Adipocyte (in vitro differentiated cells): Measurements from ENCODE around the gene KCTD3.

Source experiments
- DNase-seq: peaks from one replicate; pipeline ENCODE4 v3.0.0-alpha.2; 2015; ENCODE audit warnings: low read depth
- H3K27me3 ChIP-seq: replicated peaks from 2 replicates; pipeline ENCODE4 v1.7.0; 2013; ENCODE audit warnings: mild to moderate bottlenecking, low read length, moderate library complexity; ENCODE audit not compliant: control insufficient read depth, insufficient read depth
- H3K36me3 ChIP-seq: 2 replicates; pipeline ENCODE4 v1.7.0; 2013; ENCODE audit warnings: low read length, mild to moderate bottlenecking, moderate library complexity; ENCODE audit not compliant: control insufficient read depth, insufficient read depth, severe bottlenecking
- H3K4me1 ChIP-seq: 2 replicates; pipeline ENCODE4 v1.7.0; 2013; ENCODE audit warnings: mild to moderate bottlenecking, low read length, moderate library complexity; ENCODE audit not compliant: control insufficient read depth, insufficient read depth
- H3K4me3 ChIP-seq: 2 replicates; pipeline ENCODE4 v1.7.0; 2013; ENCODE audit warnings: mild to moderate bottlenecking, low read length, moderate library complexity
- H3K9ac ChIP-seq: 2 replicates; pipeline ENCODE4 v1.7.0; 2013; ENCODE audit warnings: mild to moderate bottlenecking, low read length, moderate library complexity
- H3K9me3 ChIP-seq: 2 replicates; pipeline ENCODE4 v1.7.0; 2013; ENCODE audit warnings: mild to moderate bottlenecking, low read length, moderate library complexity; ENCODE audit not compliant: control insufficient read depth

KCTD3 gene

GRCh38 chr1:215643592-215644321 is 76.7 kb downstream of the KCTD3 start:
- H3K27me3 ChIP-seq, result no peaks in the 10 kb centered on the region
- no peak for DNase-seq
- H3K4me3 ChIP-seq, result no peak overlapping the region
- H3K4me1 ChIP-seq, result peaks cover 14% of the 10 kb centered on the region
- no peak overlapping the region for H3K9ac ChIP-seq
- no peaks in the 10 kb centered on the region for H3K9me3 ChIP-seq
- H3K36me3 ChIP-seq, result no peaks in the 10 kb centered on the region

- no peak overlapping the region for H3K4me3 ChIP-seq
- H3K9me3 ChIP-seq, result no peaks in the 10 kb centered on the region
- no peaks in the 10 kb centered on the region for H3K36me3 ChIP-seq
- H3K27me3 ChIP-seq, result no peaks in the 10 kb centered on the region
- peaks cover 14% of the 10 kb centered on the region for H3K4me1 ChIP-seq
- DNase-seq, result no peak
- H3K9ac ChIP-seq, result no peak overlapping the region
Observed at GRCh38 chr1:215645182-215645581, 78.1 kb downstream of the KCTD3 start.

- Histone ChIP-seq H3K36me3 (no peaks in the 10 kb centered on the region), H3K27me3 (no peaks in the 10 kb centered on the region), H3K9ac (no peak overlapping the region), H3K4me3 (no peak overlapping the region), H3K4me1 (peaks cover 14% of the 10 kb centered on the region), H3K9me3 (no peaks in the 10 kb centered on the region)
- no peak for DNase-seq
Observed at GRCh38 chr1:215645861-215646260, 78.8 kb downstream of the KCTD3 start.

GRCh38 chr1:215647738-215648137 is 80.6 kb downstream of the KCTD3 start:
- H3K9ac ChIP-seq, result no peak overlapping the region
- DNase-seq, result no peak
- H3K9me3 ChIP-seq, result no peaks in the 10 kb centered on the region
- H3K36me3 ChIP-seq, result no peaks in the 10 kb centered on the region
- H3K4me1 ChIP-seq, result peaks cover 14% of the 10 kb centered on the region
- H3K27me3 ChIP-seq, result no peaks in the 10 kb centered on the region
- no peak overlapping the region for H3K4me3 ChIP-seq

- H3K27me3 ChIP-seq, result no peaks in the 10 kb centered on the region
- H3K4me3 ChIP-seq, result no peak overlapping the region
- H3K9ac ChIP-seq, result no peak overlapping the region
- no peak for DNase-seq
- H3K4me1 ChIP-seq, result peaks cover 5% of the 10 kb centered on the region
- H3K9me3 ChIP-seq, result no peaks in the 10 kb centered on the region
- H3K36me3 ChIP-seq, result no peaks in the 10 kb centered on the region
Observed at GRCh38 chr1:215648957-215649356, 81.9 kb downstream of the KCTD3 start.

GRCh38 chr1:215650446-215651149 is 83.5 kb downstream of the KCTD3 start:
- Histone ChIP-seq H3K9me3 (no peaks in the 10 kb centered on the region), H3K4me1 (no peaks in the 10 kb centered on the region), H3K36me3 (no peaks in the 10 kb centered on the region), H3K27me3 (no peaks in the 10 kb centered on the region), H3K9ac (no peak overlapping the region), H3K4me3 (no peak overlapping the region)
- no peak for DNase-seq

- H3K36me3 ChIP-seq, result no peaks in the 10 kb centered on the region
- no peak for DNase-seq
- H3K27me3 ChIP-seq, result no peaks in the 10 kb centered on the region
- no peaks in the 10 kb centered on the region for H3K4me1 ChIP-seq
- no peak overlapping the region for H3K9ac ChIP-seq
- H3K4me3 ChIP-seq, result no peak overlapping the region
- no peaks in the 10 kb centered on the region for H3K9me3 ChIP-seq
Observed at GRCh38 chr1:215651867-215652266, 84.8 kb downstream of the KCTD3 start.

GRCh38 chr1:215652371-215652770 is 85.3 kb downstream of the KCTD3 start:
- H3K9me3 ChIP-seq, result no peaks in the 10 kb centered on the region
- no peak overlapping the region for H3K4me3 ChIP-seq
- H3K27me3 ChIP-seq, result no peaks in the 10 kb centered on the region
- no peak overlapping the region for H3K9ac ChIP-seq
- H3K36me3 ChIP-seq, result no peaks in the 10 kb centered on the region
- DNase-seq, result no peak
- H3K4me1 ChIP-seq, result no peaks in the 10 kb centered on the region

GRCh38 chr1:215657047-215657446 is 89.9 kb downstream of the KCTD3 start:
- Histone ChIP-seq H3K9me3 (no peaks in the 10 kb centered on the region), H3K9ac (no peak overlapping the region), H3K4me3 (no peak overlapping the region), H3K36me3 (no peaks in the 10 kb centered on the region), H3K4me1 (no peaks in the 10 kb centered on the region), H3K27me3 (no peaks in the 10 kb centered on the region)
- DNase-seq, result no peak

- H3K9me3 ChIP-seq, result no peaks in the 10 kb centered on the region
- no peak for DNase-seq
- peaks cover 3% of the 10 kb centered on the region for H3K4me1 ChIP-seq
- no peaks in the 10 kb centered on the region for H3K36me3 ChIP-seq
- H3K4me3 ChIP-seq, result no peak overlapping the region
- no peaks in the 10 kb centered on the region for H3K27me3 ChIP-seq
- no peak overlapping the region for H3K9ac ChIP-seq
Observed at GRCh38 chr1:215660259-215660658, 93.2 kb downstream of the KCTD3 start.

- no peaks in the 10 kb centered on the region for H3K9me3 ChIP-seq
- no peaks in the 10 kb centered on the region for H3K27me3 ChIP-seq
- DNase-seq, result no peak
- H3K4me1 ChIP-seq, result peaks cover 7% of the 10 kb centered on the region
- no peak overlapping the region for H3K9ac ChIP-seq
- H3K36me3 ChIP-seq, result no peaks in the 10 kb centered on the region
- H3K4me3 ChIP-seq, result no peak overlapping the region
Observed at GRCh38 chr1:215661033-215661432, 93.9 kb downstream of the KCTD3 start.
